WTC11 (cell line): ENCODE data around the gene PI4K2B. TPM values are rescaled to one million over a fixed set of nuclear protein-coding genes. Genes with fewer than 3 reads are reported as not detected.

Experiments
- ATAC-seq: fragments of 200-7000 bp; cut with Tn5 transposase; 2 replicates; pipeline ENCODE4 v1.10.0; 2021; ENCODE audit warnings: mild to moderate bottlenecking, moderate library complexity
- CTCF ChIA-PET: fragments of 300-600 bp; sonication (Branson Sonifier 250); formaldehyde crosslinking; loops from one replicate; lab custom pipeline; 2021; ENCODE audit warnings: antibody characterized with exemption; lab: Charles Lee
- POLR2A ChIA-PET: fragments of 350-600 bp; sonication (Branson Sonifier 250); formaldehyde crosslinking; loops from one replicate; lab custom pipeline; 2021; ENCODE audit warnings: antibody characterized with exemption; lab: Charles Lee
- DNase-seq: peaks from one replicate; pipeline ENCODE4 v3.0.0; 2021; ENCODE audit warnings: low spot score
- H3K27ac Mint-ChIP-seq: 2 replicates; pipeline ENCODE4 v1.8.0; 2021; ENCODE audit warnings: mixed read lengths
- H3K27me3 Mint-ChIP-seq: 2 replicates; pipeline ENCODE4 v1.8.0; 2021; ENCODE audit warnings: low read depth, mild to moderate bottlenecking, moderate library complexity, mixed read lengths
- H3K36me3 Mint-ChIP-seq: 2 replicates; pipeline ENCODE4 v1.8.0; 2021; ENCODE audit warnings: mixed read lengths
- H3K4me1 Mint-ChIP-seq: 2 replicates; pipeline ENCODE4 v1.8.0; 2022; ENCODE audit warnings: mixed read lengths
- H3K4me3 Mint-ChIP-seq: 2 replicates; pipeline ENCODE4 v1.8.0; 2021; ENCODE audit warnings: mild to moderate bottlenecking, moderate library complexity, mixed read lengths
- H3K9me3 Mint-ChIP-seq: 2 replicates; pipeline ENCODE4 v1.8.0; 2021; ENCODE audit warnings: mixed read lengths
- CBFB ChIP-seq: sonication (generic); formaldehyde crosslinking; IDR thresholded peaks from 2 replicates; pipeline ENCODE4 v1.8.1; 2022; ENCODE audit warnings: mild to moderate bottlenecking, low read depth, missing genetic modification reagents
- CREM ChIP-seq: sonication (generic); formaldehyde crosslinking; IDR thresholded peaks from 2 replicates; pipeline ENCODE4 v1.8.1; 2022; ENCODE audit warnings: mild to moderate bottlenecking, missing genetic modification reagents, moderate library complexity
- E2F4 ChIP-seq: sonication (generic); formaldehyde crosslinking; IDR thresholded peaks from 2 replicates; pipeline ENCODE4 v1.8.1; 2022; ENCODE audit warnings: low read depth, mild to moderate bottlenecking, moderate library complexity, missing genetic modification reagents, borderline replicate concordance
- ERG ChIP-seq: fragments of 250-450 bp; sonication (Bioruptor Pico); IDR thresholded peaks from 2 replicates; pipeline ENCODE4 v1.8.0; 2021; ENCODE audit warnings: mild to moderate bottlenecking
- ESRRA ChIP-seq: sonication (generic); formaldehyde crosslinking; IDR thresholded peaks from 2 replicates; pipeline ENCODE4 v1.8.1; 2022; ENCODE audit warnings: mild to moderate bottlenecking, missing genetic modification reagents, borderline replicate concordance
- ETV6 ChIP-seq: sonication (generic); formaldehyde crosslinking; IDR thresholded peaks from 2 replicates; pipeline ENCODE4 v1.8.1; 2022; ENCODE audit warnings: mild to moderate bottlenecking, missing genetic modification reagents
- FOXP4 ChIP-seq: sonication (generic); formaldehyde crosslinking; IDR thresholded peaks from 2 replicates; pipeline ENCODE4 v1.8.0; 2022; ENCODE audit warnings: mild to moderate bottlenecking, missing genetic modification reagents
- GABPB1 ChIP-seq: sonication (generic); formaldehyde crosslinking; IDR thresholded peaks from 2 replicates; pipeline ENCODE4 v1.8.1; 2023; ENCODE audit warnings: mild to moderate bottlenecking, missing genetic modification reagents
- GTF2I ChIP-seq: fragments of 250-450 bp; sonication (Bioruptor Pico); conservative IDR thresholded peaks from 2 replicates; pipeline ENCODE4 v1.4.0; 2021; ENCODE audit warnings: mild to moderate bottlenecking
- HMGXB4 ChIP-seq: sonication (generic); formaldehyde crosslinking; IDR thresholded peaks from 2 replicates; pipeline ENCODE4 v1.8.1; 2023; ENCODE audit warnings: mild to moderate bottlenecking, moderate library complexity, missing genetic modification reagents
- IRF2 ChIP-seq: sonication (generic); formaldehyde crosslinking; IDR thresholded peaks from 2 replicates; pipeline ENCODE4 v1.8.0; 2022; ENCODE audit warnings: low read depth, missing genetic modification reagents, borderline replicate concordance
- NFYB ChIP-seq: sonication (generic); formaldehyde crosslinking; conservative IDR thresholded peaks from 2 replicates; pipeline ENCODE4 v1.8.0; 2022; ENCODE audit warnings: low read depth, missing genetic modification reagents
- TP53 ChIP-seq: sonication (generic); formaldehyde crosslinking; IDR thresholded peaks from 2 replicates; pipeline ENCODE4 v1.8.1; 2023; ENCODE audit warnings: mild to moderate bottlenecking, missing genetic modification reagents
- ZNF219 ChIP-seq: sonication (generic); formaldehyde crosslinking; IDR thresholded peaks from 2 replicates; pipeline ENCODE4 v1.8.0; 2023; ENCODE audit warnings: missing genetic modification reagents, mild to moderate bottlenecking, borderline replicate concordance
- ZNF423 ChIP-seq: fragments of 250-450 bp; sonication (Bioruptor Pico); IDR thresholded peaks from 2 replicates; pipeline ENCODE4 v2.1.2; 2022; ENCODE audit warnings: mild to moderate bottlenecking, moderate library complexity
- total RNA-seq: library from RNA; stranded (reverse); gene quantifications from 3 replicates; pipeline ENCODE4 v1.2.3, GENCODE V29; 2021
- TF ChIP-seq, protein P1 (sequence below): sonication (generic); formaldehyde crosslinking; IDR thresholded peaks from 2 replicates; pipeline ENCODE4 v1.8.1; 2023; ENCODE audit warnings: mild to moderate bottlenecking, missing genetic modification reagents, borderline replicate concordance

Gene PI4K2B
- total RNA-seq, 1 experiment from 2014 or later: 15.1 TPM

DNA sequence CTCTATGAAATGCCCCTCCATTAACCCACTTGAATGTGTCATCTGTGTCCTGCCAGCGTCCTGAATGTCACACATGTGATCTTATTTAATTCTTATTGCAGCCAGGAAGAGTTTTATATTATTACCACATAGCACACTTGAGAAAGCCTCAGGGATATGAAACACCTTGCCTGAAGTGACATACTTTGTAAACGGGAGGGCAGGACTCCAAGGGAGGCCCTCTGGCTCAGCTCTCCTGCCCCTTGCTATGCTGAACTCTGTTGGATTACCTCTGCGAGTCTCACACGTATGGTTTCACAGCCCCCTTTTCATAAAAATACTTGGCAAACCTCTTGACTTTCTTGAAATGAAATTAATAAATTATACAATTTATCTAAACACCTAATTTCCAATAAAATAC is 67.6 kb downstream of the PI4K2B start:
- H3K9me3 Mint-ChIP-seq: no peaks in the 10 kb centered on the region
- no peaks in the 10 kb centered on the region for H3K36me3 Mint-ChIP-seq
- no peak for TF ChIP-seq FOXP4 (CRISPR knock-in tag)
- no peak for TF ChIP-seq NFYB (CRISPR knock-in tag)
- TF ChIP-seq CREM (CRISPR knock-in tag): no peak
- TF ChIP-seq CBFB (CRISPR knock-in tag): no peak
- TF ChIP-seq E2F4 (CRISPR knock-in tag): no peak
- no peak for TF ChIP-seq ZNF423 (CRISPR knock-in tag)
- TF ChIP-seq, protein P1, sequence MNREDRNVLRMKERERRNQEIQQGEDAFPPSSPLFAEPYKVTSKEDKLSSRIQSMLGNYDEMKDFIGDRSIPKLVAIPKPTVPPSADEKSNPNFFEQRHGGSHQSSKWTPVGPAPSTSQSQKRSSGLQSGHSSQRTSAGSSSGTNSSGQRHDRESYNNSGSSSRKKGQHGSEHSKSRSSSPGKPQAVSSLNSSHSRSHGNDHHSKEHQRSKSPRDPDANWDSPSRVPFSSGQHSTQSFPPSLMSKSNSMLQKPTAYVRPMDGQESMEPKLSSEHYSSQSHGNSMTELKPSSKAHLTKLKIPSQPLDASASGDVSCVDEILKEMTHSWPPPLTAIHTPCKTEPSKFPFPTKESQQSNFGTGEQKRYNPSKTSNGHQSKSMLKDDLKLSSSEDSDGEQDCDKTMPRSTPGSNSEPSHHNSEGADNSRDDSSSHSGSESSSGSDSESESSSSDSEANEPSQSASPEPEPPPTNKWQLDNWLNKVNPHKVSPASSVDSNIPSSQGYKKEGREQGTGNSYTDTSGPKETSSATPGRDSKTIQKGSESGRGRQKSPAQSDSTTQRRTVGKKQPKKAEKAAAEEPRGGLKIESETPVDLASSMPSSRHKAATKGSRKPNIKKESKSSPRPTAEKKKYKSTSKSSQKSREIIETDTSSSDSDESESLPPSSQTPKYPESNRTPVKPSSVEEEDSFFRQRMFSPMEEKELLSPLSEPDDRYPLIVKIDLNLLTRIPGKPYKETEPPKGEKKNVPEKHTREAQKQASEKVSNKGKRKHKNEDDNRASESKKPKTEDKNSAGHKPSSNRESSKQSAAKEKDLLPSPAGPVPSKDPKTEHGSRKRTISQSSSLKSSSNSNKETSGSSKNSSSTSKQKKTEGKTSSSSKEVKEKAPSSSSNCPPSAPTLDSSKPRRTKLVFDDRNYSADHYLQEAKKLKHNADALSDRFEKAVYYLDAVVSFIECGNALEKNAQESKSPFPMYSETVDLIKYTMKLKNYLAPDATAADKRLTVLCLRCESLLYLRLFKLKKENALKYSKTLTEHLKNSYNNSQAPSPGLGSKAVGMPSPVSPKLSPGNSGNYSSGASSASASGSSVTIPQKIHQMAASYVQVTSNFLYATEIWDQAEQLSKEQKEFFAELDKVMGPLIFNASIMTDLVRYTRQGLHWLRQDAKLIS (CRISPR knock-in tag): no peak
- TF ChIP-seq TP53: no peak
- no peak for TF ChIP-seq ERG (CRISPR knock-in tag)
- H3K4me1 Mint-ChIP-seq: peaks cover 15% of the 10 kb centered on the region
- ChIA-PET CTCF (interaction anchor here (0.9 kb wide), 1 partner anchor 11 kb away, joined by 6 read pairs; the partner anchor contains the start of gene ZCCHC4), POLR2A (no interaction called here)
- no peak overlapping the region for H3K4me3 Mint-ChIP-seq
- no peaks in the 10 kb centered on the region; the same call in 1 of the 2 replicates for H3K27me3 Mint-ChIP-seq
- ATAC-seq: no peak
- DNase-seq: no peak
- no peak overlapping the region for H3K27ac Mint-ChIP-seq

GRCh38 chr4:25302626-25303025 is 68.8 kb downstream of the PI4K2B start:
- H3K9me3 Mint-ChIP-seq: no peaks in the 10 kb centered on the region

More at GRCh38 chr4:25302626-25303025, 68.8 kb downstream of the PI4K2B start:
- ChIA-PET POLR2A (no interaction called here), CTCF (interaction anchor here (0.7 to 0.9 kb wide), 3 partner anchors 10 to 69 kb away, joined by 4 to 6 read pairs (median 4); partner anchors contain the start of gene ZCCHC4)
- Mint-ChIP-seq H3K27me3 (no peaks in the 10 kb centered on the region; the same call in 1 of the 2 replicates), H3K27ac (no peak overlapping the region), H3K4me1 (peaks cover 15% of the 10 kb centered on the region)
- TF ChIP-seq GTF2I: no peak
- no peak for TF ChIP-seq ETV6 (CRISPR knock-in tag)
- no peak for TF ChIP-seq GABPB1 (CRISPR knock-in tag)
- no peak for TF ChIP-seq IRF2 (CRISPR knock-in tag)
- TF ChIP-seq ZNF219 (CRISPR knock-in tag): no peak
- TF ChIP-seq FOXP4 (CRISPR knock-in tag): no peak
- TF ChIP-seq ESRRA (CRISPR knock-in tag): no peak
- TF ChIP-seq HMGXB4 (CRISPR knock-in tag): no peak
- TF ChIP-seq, all 79 proteins: peak for 0
- Mint-ChIP-seq H3K36me3 (no peaks in the 10 kb centered on the region), H3K4me3 (no peak overlapping the region)
- no peak for DNase-seq
- no peak for ATAC-seq
